ENCODE measurements around the gene NUMB. TPM values are rescaled to one million over a fixed set of nuclear protein-coding genes. Genes with fewer than 3 reads are reported as not detected.

The NUMB gene
- total and polyA plus RNA-seq, 9 donors, result 32.9 to 78.2 (median 67.6) TPM

DNA sequence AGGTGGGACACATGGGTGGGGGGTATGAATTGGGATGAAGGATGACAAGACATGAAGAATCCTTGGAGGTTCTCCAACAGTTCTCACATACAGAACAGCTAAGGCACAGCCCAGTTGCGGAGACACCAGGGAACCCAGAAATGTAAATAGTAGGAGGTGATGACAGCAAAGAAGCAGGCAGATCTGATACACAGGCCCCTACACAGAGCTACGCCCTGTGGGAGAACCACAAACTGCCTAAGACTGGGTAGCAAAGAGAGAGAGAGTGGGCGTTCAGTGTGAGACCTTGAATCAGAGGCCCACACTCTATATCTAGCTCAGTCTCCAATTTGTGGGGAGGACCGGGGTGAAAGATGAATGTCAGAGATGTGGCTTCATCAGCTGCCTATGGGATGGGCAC lies 9.5 kb upstream of the NUMB start:
- H3K9me3 ChIP-seq, result no peaks in the 10 kb centered on the region
- no peaks in the 10 kb centered on the region for H3K36me3 ChIP-seq
- H3K4me3 ChIP-seq, result no peak overlapping the region
- no peak for DNase-seq
- H3K27me3 ChIP-seq, result no peaks in the 10 kb centered on the region
- H3K27ac ChIP-seq, result no peak overlapping the region
- intact Hi-C loops (cut with DNase I), result loop anchor here (2.0 to 10.0 kb wide), 5 partner anchors 165 to 299 kb away; no protein-coding TSS in a partner anchor
- TF ChIP-seq, protein P1, sequence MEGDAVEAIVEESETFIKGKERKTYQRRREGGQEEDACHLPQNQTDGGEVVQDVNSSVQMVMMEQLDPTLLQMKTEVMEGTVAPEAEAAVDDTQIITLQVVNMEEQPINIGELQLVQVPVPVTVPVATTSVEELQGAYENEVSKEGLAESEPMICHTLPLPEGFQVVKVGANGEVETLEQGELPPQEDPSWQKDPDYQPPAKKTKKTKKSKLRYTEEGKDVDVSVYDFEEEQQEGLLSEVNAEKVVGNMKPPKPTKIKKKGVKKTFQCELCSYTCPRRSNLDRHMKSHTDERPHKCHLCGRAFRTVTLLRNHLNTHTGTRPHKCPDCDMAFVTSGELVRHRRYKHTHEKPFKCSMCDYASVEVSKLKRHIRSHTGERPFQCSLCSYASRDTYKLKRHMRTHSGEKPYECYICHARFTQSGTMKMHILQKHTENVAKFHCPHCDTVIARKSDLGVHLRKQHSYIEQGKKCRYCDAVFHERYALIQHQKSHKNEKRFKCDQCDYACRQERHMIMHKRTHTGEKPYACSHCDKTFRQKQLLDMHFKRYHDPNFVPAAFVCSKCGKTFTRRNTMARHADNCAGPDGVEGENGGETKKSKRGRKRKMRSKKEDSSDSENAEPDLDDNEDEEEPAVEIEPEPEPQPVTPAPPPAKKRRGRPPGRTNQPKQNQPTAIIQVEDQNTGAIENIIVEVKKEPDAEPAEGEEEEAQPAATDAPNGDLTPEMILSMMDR (IDR thresholded peaks at IDR 0.05), result no peak
- TF ChIP-seq POLR2A (IDR thresholded peaks at IDR 0.05) (no peak), EP300 (IDR thresholded peaks at IDR 0.05) (no peak)
- 86 to 91% (median 90%) methylated on average over 4 of the region's 4 CpGs for WGBS, 3 donors
- H3K4me1 ChIP-seq (ENCODE audit: insufficient read depth), result peaks cover 3% of the 10 kb centered on the region

DNA sequence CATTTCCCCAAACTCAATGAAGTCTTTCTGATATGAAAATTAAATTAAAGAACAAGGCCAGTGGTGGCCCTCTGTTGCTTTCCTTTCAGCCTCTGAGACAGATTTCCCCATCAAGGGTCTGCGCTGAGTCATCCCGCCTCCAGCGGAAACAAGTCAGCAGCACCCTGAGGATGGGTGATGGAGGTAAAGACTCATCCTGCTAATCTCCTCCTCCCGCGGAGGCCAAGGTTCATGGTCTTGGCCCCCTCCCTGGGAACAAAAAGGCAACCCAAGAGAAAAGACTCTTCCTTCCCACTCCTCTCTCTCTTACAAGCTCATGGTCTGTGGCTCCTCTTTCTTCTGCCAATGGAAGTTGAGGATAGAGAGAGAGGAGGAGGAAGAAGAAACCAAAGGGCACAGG lies 9.0 kb upstream of the NUMB start:
- intact Hi-C loops (cut with DNase I), result loop anchor here (2.0 to 10.0 kb wide), 5 partner anchors 165 to 299 kb away; no protein-coding TSS in a partner anchor
- TF ChIP-seq, protein P1 (IDR thresholded peaks at IDR 0.05), result no peak
- TF ChIP-seq POLR2A (IDR thresholded peaks at IDR 0.05) (no peak), EP300 (IDR thresholded peaks at IDR 0.05) (no peak)
- peaks cover 4% of the 10 kb centered on the region for H3K4me1 ChIP-seq (ENCODE audit: insufficient read depth)
- no peak overlapping the region for H3K27ac ChIP-seq
- no peaks in the 10 kb centered on the region for H3K9me3 ChIP-seq
- no peak overlapping the region for H3K4me3 ChIP-seq
- no peak for DNase-seq
- no peaks in the 10 kb centered on the region for H3K27me3 ChIP-seq
- 80 to 88% (median 81%) methylated on average over 5 of the region's 5 CpGs for WGBS, 3 donors
- H3K36me3 ChIP-seq, result no peaks in the 10 kb centered on the region

DNA sequence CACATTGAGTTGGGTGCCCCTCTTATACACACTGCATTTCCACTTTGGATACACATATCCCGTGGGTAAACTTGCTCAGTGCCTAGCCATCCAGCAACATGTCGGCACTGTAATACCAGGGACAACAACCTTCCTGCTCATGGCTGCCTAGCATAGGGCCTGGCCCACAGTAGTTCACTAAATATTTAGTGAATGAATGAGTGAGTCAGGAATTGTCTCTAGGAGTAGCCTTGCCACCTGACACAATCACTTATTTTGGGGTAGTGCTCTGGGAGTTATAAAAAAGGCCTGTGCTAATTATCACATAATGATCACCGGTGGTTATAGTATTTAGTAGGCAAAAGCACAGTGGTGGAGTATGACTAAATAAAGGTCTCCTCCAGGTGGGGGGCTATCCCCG lies 8.5 kb upstream of the NUMB start:
- H3K27ac ChIP-seq, result no peak overlapping the region

DNA sequence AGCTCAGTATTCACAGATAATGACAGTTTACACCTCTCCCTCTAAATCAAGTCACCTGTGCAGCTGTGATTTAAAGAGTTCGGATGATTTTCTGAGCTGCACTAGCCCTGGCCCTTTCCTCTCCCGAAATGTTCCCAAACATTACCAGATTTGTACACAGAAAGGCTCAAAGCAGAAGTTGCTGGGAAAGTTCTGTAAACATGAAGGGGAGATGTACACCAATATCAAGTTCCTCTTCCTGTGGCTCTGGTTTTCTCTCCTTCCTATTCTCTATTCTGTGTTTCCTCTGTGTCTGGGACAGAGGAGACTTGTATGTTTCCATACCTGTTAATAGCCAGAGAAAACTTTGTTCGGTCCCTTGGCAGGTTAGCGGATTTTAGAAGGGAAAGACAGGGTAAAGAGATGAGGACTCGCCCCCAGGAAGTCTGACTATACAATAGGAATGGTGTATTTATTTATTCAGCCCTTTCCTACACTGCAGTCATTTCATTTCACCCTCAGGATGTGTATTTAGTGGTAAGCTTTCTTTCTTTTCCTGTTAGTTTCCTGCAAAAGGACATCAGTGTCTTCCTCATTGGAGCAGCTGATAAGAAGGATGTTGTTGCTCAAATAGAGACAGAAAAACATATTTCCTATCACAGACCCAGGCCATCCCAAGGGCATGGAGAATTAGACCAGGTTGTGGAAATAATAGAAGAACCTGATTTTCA lies 7.6 kb upstream of the NUMB start:
- Histone ChIP-seq H3K36me3 (no peaks in the 10 kb centered on the region), H3K27ac (peak overlapping the region in 1 of 2 donors; percentile 36), H3K27me3 (no peaks in the 10 kb centered on the region), H3K4me1 (ENCODE audit: insufficient read depth) (peaks cover 10% of the 10 kb centered on the region), H3K4me3 (no peak overlapping the region), H3K9me3 (no peaks in the 10 kb centered on the region)
- intact Hi-C loops (cut with DNase I), result loop anchor here (2.0 to 10.0 kb wide), 5 partner anchors 164 to 297 kb away; no protein-coding TSS in a partner anchor
- WGBS, 3 donors, result 40 to 43% (median 41%) methylated on average over 5 of the region's 5 CpGs
- no peak for TF ChIP-seq EP300 (IDR thresholded peaks at IDR 0.05)
- TF ChIP-seq, protein P1 (IDR thresholded peaks at IDR 0.05), result no peak
- DNase-seq, result no peak

More for the DNA sequence above, 8.5 kb upstream of the NUMB start:
- TF ChIP-seq POLR2A (IDR thresholded peaks at IDR 0.05) (no peak), EP300 (IDR thresholded peaks at IDR 0.05) (no peak)
- TF ChIP-seq, protein P1 (IDR thresholded peaks at IDR 0.05), result no peak
- Histone ChIP-seq H3K4me3 (no peak overlapping the region), H3K4me1 (ENCODE audit: insufficient read depth) (peaks cover 8% of the 10 kb centered on the region), H3K36me3 (no peaks in the 10 kb centered on the region), H3K9me3 (no peaks in the 10 kb centered on the region), H3K27me3 (no peaks in the 10 kb centered on the region)
- 95 to 97% (median 95%) methylated on average over 4 of the region's 4 CpGs for WGBS, 3 donors
- DNase-seq, result no peak
- intact Hi-C loops (cut with DNase I), result loop anchor here (2.0 to 10.0 kb wide), 5 partner anchors 165 to 298 kb away; no protein-coding TSS in a partner anchor
